Natural killer cell treated with Interleukin-12 subunit alpha and Interleukin-12 subunit beta and Interleukin-15 and Interleukin-18, amount 100 ng/mL, for 72 hours (primary cell): ENCODE results near the gene CYB5B. TPM values are rescaled to one million over a fixed set of nuclear protein-coding genes. Genes with fewer than 3 reads are reported as not detected.
A peak's percentile ranks its signal among the peaks of the same experiment; 100 is the strongest.

ENCODE experiments used
- ATAC-seq, 2 donors: fragments of 150-1000 bp; cut with Tn5 transposase in 1 of 2; sonication (Bioruptor Pico), chemical (Tn5 transposase) in 1 of 2; 2 replicates each; pipeline ENCODE4 v1.10.0; 2021
- DNase-seq: peaks from one replicate; pipeline ENCODE4 v3.0.0; 2022; ENCODE audit warnings: low spot score
- H3K27ac Mint-ChIP-seq, 2 donors: 1 replicate in 1 of 2; 2 replicates in 1 of 2; pipeline ENCODE4 v1.8.0; 2022; ENCODE audit warnings: mixed read lengths in 2 of 2, mild to moderate bottlenecking in 1 of 2, moderate library complexity in 1 of 2
- H3K27me3 Mint-ChIP-seq, 2 donors: 1 replicate in 1 of 2; 2 replicates in 1 of 2; pipeline ENCODE4 v1.8.0; 2022; ENCODE audit warnings: mixed read lengths in 2 of 2
- H3K36me3 Mint-ChIP-seq: one replicate; pipeline ENCODE4 v1.8.0; 2022; ENCODE audit warnings: mixed read lengths
- H3K4me1 Mint-ChIP-seq, 2 donors: 1 replicate in 1 of 2; 2 replicates in 1 of 2; pipeline ENCODE4 v1.8.0; 2022; ENCODE audit warnings: low read depth in 2 of 2, mixed read lengths in 2 of 2, mild to moderate bottlenecking in 1 of 2
- H3K4me3 Mint-ChIP-seq: one replicate; pipeline ENCODE4 v1.8.0; 2022; ENCODE audit warnings: mixed read lengths
- H3K9me3 Mint-ChIP-seq: 2 replicates; pipeline ENCODE4 v1.8.0; 2022; ENCODE audit warnings: mixed read lengths
- total RNA-seq, 2 donors: library from RNA; stranded (reverse); gene quantifications; one replicate each; pipeline ENCODE4 v1.2.3, GENCODE V29; 2022

Gene CYB5B
- 100 to 1,000 TPM; 162 to 230 TPM for total RNA-seq

- Mint-ChIP-seq H3K9me3 (peaks cover 9% of the 10 kb centered on the region), H3K4me3 (peak within 1 kb of the TSS; percentile 96), H3K36me3 (peaks cover 15% of the 10 kb centered on the region), H3K27me3 (no peaks in the 10 kb centered on the region), H3K27ac (peak within 1 kb of the TSS; percentile 83 to 96), H3K4me1 (peaks cover 29 to 33% of the 10 kb centered on the region in 2 donors)
- ATAC-seq (peak; percentile 99), DNase-seq (peak; percentile 94)
Observed at GRCh38 chr16:69424053-69424934, at the start of gene CYB5B. TSS of gene CYB5B (plus strand) at chr16:69424619. CDS start at chr16:69424684, 65 bp downstream.

DNA sequence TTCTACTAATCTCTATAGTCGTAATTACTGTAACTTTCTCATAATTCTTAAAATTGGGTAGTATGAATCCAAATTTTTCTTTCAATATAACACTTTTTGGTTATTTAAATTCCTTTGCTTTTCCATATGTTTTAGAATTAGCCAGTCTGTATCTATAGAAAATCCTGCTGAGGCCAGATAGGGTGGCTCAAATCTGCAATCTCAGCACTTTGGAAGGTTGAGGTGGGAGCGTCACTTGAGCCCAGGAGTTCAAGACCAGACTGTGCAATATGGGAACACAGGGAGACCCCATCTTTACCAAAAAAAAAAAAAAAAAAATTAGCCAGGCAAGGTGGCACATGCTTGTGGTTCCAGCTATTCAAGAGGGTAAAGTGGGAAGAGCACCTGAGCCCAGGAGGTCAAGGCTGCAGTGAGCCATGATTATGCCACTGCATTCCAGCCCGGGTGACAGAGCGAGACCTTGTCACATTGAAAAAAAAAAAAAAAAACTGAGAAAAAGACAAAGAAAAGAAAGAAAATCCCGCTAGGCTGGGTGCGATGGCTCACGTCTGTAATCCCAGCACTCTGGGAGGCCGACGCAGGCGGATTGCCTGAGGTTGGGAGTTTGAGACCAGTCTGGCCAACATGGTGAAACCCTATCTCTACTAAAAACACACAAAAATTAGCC, 47.9 kb upstream of the CYB5B start:
- Mint-ChIP-seq H3K27me3 (no peaks in the 10 kb centered on the region), H3K36me3 (peaks cover 14% of the 10 kb centered on the region), H3K4me1 (peaks cover 7 to 18% of the 10 kb centered on the region in 2 donors), H3K4me3 (no peak overlapping the region), H3K27ac (peak overlapping the region in 1 of 2 donors; percentile 56), H3K9me3 (no peaks in the 10 kb centered on the region)
- ATAC-seq: no peak
- DNase-seq: no peak

DNA sequence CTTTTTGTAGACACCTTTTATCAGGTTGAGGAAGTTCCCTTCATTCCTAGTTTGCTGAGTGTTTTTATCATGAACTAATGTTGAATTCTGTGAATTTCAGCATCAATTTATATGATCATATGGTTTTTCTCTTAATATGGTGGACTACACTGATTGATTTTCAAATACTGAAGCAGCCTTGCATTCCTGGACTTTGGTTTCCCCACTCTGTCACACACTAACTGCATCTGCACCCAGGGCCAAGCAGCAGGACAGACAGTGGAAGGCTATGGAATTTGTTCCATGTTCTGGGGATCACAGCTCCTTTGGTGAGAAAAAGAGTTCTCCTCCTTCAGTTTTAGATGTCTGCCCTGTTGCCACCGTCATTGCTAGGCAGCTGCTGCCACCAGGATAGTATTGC, 46.4 kb upstream of the CYB5B start:
- Mint-ChIP-seq H3K27me3 (no peaks in the 10 kb centered on the region), H3K4me1 (peaks cover 19 to 24% of the 10 kb centered on the region in 2 donors), H3K27ac (peak overlapping the region in 1 of 2 donors; percentile 74), H3K4me3 (no peak overlapping the region), H3K9me3 (no peaks in the 10 kb centered on the region), H3K36me3 (peaks cover 20% of the 10 kb centered on the region)
- no peak for ATAC-seq
- no peak for DNase-seq

- DNase-seq (no peak), ATAC-seq (no peak)
- peak overlapping the region in 1 of 2 donors; percentile 74 for H3K27ac Mint-ChIP-seq
- peaks cover 23 to 25% of the 10 kb centered on the region in 2 donors for H3K4me1 Mint-ChIP-seq
- peaks cover 21% of the 10 kb centered on the region for H3K36me3 Mint-ChIP-seq
- no peaks in the 10 kb centered on the region for H3K9me3 Mint-ChIP-seq
- no peak overlapping the region for H3K4me3 Mint-ChIP-seq
- no peaks in the 10 kb centered on the region for H3K27me3 Mint-ChIP-seq
Observed at GRCh38 chr16:69378760-69379159, 45.7 kb upstream of the CYB5B start.

DNA sequence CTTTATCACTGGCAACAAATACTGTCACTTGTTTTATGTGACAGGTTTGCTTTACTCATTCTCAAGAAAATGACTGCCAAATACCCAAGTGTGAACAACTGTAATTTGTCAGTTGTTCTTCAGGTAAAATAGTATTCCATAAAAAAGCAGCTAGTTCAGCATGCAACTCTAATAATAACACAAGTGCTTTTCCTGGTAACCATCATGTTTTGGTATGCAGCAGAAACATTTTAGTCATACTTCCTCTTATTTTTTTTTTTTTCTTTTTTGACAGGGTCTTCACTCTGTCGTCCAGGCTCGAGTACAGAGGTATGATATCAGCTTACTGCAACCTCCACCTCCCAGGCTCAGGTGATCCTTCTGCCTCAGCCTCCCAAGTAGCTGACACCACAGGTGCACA, 43.2 kb upstream of the CYB5B start:
- peaks cover 36% of the 10 kb centered on the region for H3K36me3 Mint-ChIP-seq
- no peaks in the 10 kb centered on the region for H3K27me3 Mint-ChIP-seq
- H3K27ac Mint-ChIP-seq: no peak overlapping the region
- no peak overlapping the region for H3K4me3 Mint-ChIP-seq
- H3K4me1 Mint-ChIP-seq: peaks cover 37 to 44% of the 10 kb centered on the region in 2 donors
- DNase-seq: no peak
- no peaks in the 10 kb centered on the region for H3K9me3 Mint-ChIP-seq
- ATAC-seq: no peak

DNA sequence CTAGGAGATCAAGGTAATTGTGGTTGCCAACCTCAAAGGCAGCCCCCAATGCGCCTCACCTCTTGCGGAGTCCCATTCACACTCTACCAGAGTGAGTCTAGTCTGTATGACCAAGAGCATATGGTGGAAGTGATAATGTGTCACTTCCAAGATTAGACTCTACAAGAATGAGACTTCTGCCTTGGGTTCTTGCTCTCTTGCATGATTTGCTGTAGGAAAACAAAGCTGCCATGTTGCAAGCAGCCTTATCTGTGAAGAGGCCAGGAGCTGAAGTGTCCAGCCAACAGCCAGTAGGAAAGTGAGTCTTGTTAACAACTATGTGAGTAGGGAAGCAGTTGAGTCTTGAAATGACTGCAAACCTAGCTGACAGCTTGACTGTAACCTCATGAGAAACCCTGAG, 42.0 kb upstream of the CYB5B start:
- ATAC-seq (no peak), DNase-seq (no peak)
- H3K36me3 Mint-ChIP-seq: peaks cover 36% of the 10 kb centered on the region
- peak overlapping the region; percentile 21 for H3K4me3 Mint-ChIP-seq
- peaks cover 36 to 44% of the 10 kb centered on the region in 2 donors for H3K4me1 Mint-ChIP-seq
- H3K27ac Mint-ChIP-seq: peak overlapping the region; percentile 92 to 95
- no peaks in the 10 kb centered on the region for H3K27me3 Mint-ChIP-seq
- no peaks in the 10 kb centered on the region for H3K9me3 Mint-ChIP-seq

DNA sequence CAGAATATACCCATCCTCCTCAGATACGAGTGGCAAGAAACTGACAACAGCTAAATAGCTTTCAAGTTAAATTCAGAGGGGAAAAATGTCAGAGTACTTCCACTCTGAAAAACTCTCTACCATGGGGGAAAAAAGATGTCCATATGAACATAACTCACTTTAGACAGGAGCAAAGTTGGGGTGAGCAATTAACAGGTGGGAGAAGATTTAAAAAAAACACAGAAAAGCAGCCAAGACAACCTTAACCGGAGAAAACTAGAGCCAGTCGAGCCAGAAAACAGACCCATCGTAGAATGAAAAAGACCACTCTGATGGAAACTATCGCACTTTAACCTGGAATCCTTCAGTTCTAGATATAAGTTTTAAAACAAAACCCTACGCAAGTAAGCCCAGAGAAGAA, 39.4 kb upstream of the CYB5B start:
- DNase-seq (no peak), ATAC-seq (no peak)
- Mint-ChIP-seq H3K27ac (peak overlapping the region; percentile 92 to 95), H3K27me3 (no peaks in the 10 kb centered on the region), H3K36me3 (peaks cover 22% of the 10 kb centered on the region), H3K4me3 (peak overlapping the region; percentile 95), H3K9me3 (no peaks in the 10 kb centered on the region), H3K4me1 (peaks cover 22 to 37% of the 10 kb centered on the region in 2 donors)

- no peak for ATAC-seq
- DNase-seq: no peak
- peaks cover 22 to 37% of the 10 kb centered on the region in 2 donors for H3K4me1 Mint-ChIP-seq
- H3K27ac Mint-ChIP-seq: peak overlapping the region in 1 of 2 donors; percentile 92
- H3K4me3 Mint-ChIP-seq: no peak overlapping the region
- H3K36me3 Mint-ChIP-seq: peaks cover 22% of the 10 kb centered on the region
- H3K9me3 Mint-ChIP-seq: no peaks in the 10 kb centered on the region
- no peaks in the 10 kb centered on the region for H3K27me3 Mint-ChIP-seq
Observed at GRCh38 chr16:69386596-69386995, 37.8 kb upstream of the CYB5B start.

GRCh38 chr16:69393898-69394849, 30.2 kb upstream of the CYB5B start:
- Mint-ChIP-seq H3K27me3 (no peaks in the 10 kb centered on the region), H3K27ac (no peak overlapping the region), H3K4me3 (no peak overlapping the region), H3K36me3 (no peaks in the 10 kb centered on the region), H3K9me3 (no peaks in the 10 kb centered on the region), H3K4me1 (peaks cover 11 to 18% of the 10 kb centered on the region in 2 donors)
- ATAC-seq (no peak), DNase-seq (no peak)

DNA sequence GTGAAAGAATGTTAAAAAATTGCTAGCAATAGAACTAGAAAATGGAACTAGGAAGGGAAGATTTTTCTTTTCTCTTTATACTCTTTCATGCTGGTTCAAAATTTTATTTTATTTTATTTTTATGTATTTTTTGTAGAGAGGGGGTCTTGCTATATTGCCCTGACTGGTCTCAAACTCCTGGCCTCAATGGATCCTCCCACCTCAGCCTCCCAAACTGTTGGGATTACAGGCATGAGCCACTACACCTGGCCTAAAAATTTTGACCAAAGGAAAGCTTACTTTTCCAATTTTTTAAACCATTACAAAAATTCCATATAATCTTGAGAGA, 28.6 kb upstream of the CYB5B start:
- Mint-ChIP-seq H3K27ac (peak overlapping the region; percentile 72 to 86), H3K4me3 (peak overlapping the region; percentile 57), H3K4me1 (peaks cover 17 to 26% of the 10 kb centered on the region in 2 donors), H3K9me3 (no peaks in the 10 kb centered on the region), H3K36me3 (no peaks in the 10 kb centered on the region), H3K27me3 (no peaks in the 10 kb centered on the region)
- no peak for DNase-seq
- ATAC-seq: no peak

- H3K36me3 Mint-ChIP-seq: no peaks in the 10 kb centered on the region
- H3K9me3 Mint-ChIP-seq: no peaks in the 10 kb centered on the region
- H3K27ac Mint-ChIP-seq: peak overlapping the region; percentile 72 to 86
- ATAC-seq (peak; percentile 67 to 86), DNase-seq (peak; percentile 77)
- H3K4me3 Mint-ChIP-seq: peak overlapping the region; percentile 57
- H3K4me1 Mint-ChIP-seq: peaks cover 17 to 26% of the 10 kb centered on the region in 2 donors
- H3K27me3 Mint-ChIP-seq: no peaks in the 10 kb centered on the region
Observed at GRCh38 chr16:69396187-69397061, 28.0 kb upstream of the CYB5B start.

DNA sequence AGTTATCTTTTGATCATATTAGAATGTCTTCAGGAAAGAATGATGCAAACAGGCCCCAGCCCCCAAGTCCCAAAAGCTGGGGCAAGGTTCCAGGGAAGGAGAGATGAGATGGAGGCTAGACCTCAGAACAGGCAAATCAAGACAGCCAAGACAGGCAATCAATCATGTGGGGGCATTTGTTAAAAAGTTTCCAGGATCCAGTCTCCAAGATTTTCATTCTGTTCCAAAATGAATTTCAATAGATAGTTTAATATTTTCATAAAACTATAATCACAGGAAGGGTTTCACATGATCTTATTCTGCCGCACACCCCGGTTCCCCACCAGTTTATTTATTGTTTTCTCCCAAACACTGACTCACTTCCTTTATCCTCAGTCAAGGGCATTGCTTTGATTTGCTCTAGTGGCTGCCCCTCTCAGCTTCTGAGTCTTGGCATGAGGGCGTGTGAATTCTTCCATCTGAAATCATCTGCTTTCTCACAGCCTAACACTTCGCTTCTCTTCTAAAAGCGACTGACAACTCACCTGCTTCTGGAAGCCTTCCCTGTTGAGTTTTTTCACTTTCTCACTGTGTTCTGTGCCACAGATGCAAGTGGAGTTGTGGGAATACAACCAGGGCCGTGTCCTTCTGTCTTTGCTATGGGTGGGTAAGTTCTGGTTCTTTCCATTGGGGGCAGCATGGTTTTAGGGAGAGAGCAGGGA, 26.4 kb upstream of the CYB5B start:
- Mint-ChIP-seq H3K9me3 (no peaks in the 10 kb centered on the region), H3K27me3 (no peaks in the 10 kb centered on the region), H3K36me3 (no peaks in the 10 kb centered on the region), H3K4me3 (no peak overlapping the region), H3K27ac (peak overlapping the region in 1 of 2 donors; percentile 82), H3K4me1 (peaks cover 17 to 26% of the 10 kb centered on the region in 2 donors)
- ATAC-seq (no peak), DNase-seq (no peak)
